ENCODE data around the gene SH3PXD2A.
"Not testable (repeated sequence)": the region's sequence is repeated elsewhere in the genome, so short reads cannot be mapped to it uniquely, and the experiment has no call there.

Gene SH3PXD2A

DNA sequence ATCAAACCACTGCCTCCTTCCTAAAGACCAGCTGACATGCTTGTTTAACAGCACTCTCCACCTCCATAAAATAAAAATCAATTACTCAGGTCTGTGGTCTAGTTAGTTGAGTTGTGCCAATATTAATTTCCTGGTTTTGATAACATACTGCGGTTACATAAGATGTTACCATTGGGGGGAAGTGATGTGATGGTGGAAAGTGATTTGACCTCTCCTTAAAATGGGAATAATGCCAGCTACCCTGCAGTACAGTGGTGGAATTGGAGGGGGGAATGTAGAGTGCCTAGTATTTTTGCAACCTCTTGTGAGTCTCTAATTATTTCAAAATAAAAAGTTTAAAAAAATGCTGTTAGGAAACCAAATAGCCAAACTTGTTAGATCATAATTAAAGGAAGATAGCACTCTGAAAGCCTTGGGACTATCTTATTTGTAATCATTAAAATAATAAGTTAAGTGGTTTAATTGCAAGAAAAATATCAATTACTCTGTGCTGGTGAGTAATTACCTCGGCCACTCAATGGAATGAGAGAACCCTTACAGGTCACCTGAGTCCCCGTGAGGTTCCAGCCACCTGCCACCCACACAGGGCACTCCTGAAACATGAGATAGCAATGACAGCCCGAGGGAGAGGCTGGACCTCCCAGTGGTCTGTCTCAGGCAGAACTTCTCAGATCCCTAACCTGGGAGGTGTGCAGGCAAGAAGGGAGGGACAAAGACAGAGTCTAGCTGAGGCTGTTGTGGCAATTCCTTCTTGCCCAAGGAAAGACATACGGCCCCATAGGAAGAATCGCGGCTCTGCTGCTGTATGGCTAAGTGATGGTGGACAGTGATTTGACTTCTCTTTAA, 94.1 kb downstream of the SH3PXD2A start (continued):
- TF ChIP-seq KLF8 (tag by site-specific recombination; IDR thresholded peaks at IDR 0.05) (0 out of 2 replicates have a peak, but pooled peaks have one; percentile 28), ZNF366 (tag by site-specific recombination; conservative IDR thresholded peaks at IDR 0.05) (peak; percentile 77), REPIN1 (tag by site-specific recombination; IDR thresholded peaks at IDR 0.05; ENCODE audit: low read depth) (no peak), ZNF747 (tag by site-specific recombination; IDR thresholded peaks at IDR 0.05) (no peak), ZEB2 (tag by site-specific recombination; IDR thresholded peaks at IDR 0.05) (0 out of 2 replicates have a peak, but pooled peaks have one; percentile 24), ZNF785 (tag by site-specific recombination; IDR thresholded peaks at IDR 0.05) (no peak), ZNF664 (tag by site-specific recombination; IDR thresholded peaks at IDR 0.05) (0 out of 2 replicates have a peak, but pooled peaks have one; percentile 20), ZNF501 (tag by site-specific recombination; IDR thresholded peaks at IDR 0.05) (0 out of 2 replicates have a peak, but pooled peaks have one; percentile 22), KLF10 (tag by site-specific recombination; IDR thresholded peaks at IDR 0.05) (peak; percentile 63; the same call in 1 of the 2 replicates), ZNF585B (tag by site-specific recombination; IDR thresholded peaks at IDR 0.05) (no peak)
- TF ChIP-seq, protein P1, sequence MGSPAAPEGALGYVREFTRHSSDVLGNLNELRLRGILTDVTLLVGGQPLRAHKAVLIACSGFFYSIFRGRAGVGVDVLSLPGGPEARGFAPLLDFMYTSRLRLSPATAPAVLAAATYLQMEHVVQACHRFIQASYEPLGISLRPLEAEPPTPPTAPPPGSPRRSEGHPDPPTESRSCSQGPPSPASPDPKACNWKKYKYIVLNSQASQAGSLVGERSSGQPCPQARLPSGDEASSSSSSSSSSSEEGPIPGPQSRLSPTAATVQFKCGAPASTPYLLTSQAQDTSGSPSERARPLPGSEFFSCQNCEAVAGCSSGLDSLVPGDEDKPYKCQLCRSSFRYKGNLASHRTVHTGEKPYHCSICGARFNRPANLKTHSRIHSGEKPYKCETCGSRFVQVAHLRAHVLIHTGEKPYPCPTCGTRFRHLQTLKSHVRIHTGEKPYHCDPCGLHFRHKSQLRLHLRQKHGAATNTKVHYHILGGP (tag by site-specific recombination; IDR thresholded peaks at IDR 0.05), result 0 out of 2 replicates have a peak, but pooled peaks have one; percentile 6
- TF ChIP-seq, protein P2, sequence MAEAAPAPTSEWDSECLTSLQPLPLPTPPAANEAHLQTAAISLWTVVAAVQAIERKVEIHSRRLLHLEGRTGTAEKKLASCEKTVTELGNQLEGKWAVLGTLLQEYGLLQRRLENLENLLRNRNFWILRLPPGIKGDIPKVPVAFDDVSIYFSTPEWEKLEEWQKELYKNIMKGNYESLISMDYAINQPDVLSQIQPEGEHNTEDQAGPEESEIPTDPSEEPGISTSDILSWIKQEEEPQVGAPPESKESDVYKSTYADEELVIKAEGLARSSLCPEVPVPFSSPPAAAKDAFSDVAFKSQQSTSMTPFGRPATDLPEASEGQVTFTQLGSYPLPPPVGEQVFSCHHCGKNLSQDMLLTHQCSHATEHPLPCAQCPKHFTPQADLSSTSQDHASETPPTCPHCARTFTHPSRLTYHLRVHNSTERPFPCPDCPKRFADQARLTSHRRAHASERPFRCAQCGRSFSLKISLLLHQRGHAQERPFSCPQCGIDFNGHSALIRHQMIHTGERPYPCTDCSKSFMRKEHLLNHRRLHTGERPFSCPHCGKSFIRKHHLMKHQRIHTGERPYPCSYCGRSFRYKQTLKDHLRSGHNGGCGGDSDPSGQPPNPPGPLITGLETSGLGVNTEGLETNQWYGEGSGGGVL (tag by site-specific recombination; IDR thresholded peaks at IDR 0.05), result peak; percentile 89
- TF ChIP-seq, protein P3, sequence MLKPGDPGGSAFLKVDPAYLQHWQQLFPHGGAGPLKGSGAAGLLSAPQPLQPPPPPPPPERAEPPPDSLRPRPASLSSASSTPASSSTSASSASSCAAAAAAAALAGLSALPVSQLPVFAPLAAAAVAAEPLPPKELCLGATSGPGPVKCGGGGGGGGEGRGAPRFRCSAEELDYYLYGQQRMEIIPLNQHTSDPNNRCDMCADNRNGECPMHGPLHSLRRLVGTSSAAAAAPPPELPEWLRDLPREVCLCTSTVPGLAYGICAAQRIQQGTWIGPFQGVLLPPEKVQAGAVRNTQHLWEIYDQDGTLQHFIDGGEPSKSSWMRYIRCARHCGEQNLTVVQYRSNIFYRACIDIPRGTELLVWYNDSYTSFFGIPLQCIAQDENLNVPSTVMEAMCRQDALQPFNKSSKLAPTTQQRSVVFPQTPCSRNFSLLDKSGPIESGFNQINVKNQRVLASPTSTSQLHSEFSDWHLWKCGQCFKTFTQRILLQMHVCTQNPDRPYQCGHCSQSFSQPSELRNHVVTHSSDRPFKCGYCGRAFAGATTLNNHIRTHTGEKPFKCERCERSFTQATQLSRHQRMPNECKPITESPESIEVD (tag by site-specific recombination; IDR thresholded peaks at IDR 0.05), result peak; percentile 68
- TF ChIP-seq, protein P4, sequence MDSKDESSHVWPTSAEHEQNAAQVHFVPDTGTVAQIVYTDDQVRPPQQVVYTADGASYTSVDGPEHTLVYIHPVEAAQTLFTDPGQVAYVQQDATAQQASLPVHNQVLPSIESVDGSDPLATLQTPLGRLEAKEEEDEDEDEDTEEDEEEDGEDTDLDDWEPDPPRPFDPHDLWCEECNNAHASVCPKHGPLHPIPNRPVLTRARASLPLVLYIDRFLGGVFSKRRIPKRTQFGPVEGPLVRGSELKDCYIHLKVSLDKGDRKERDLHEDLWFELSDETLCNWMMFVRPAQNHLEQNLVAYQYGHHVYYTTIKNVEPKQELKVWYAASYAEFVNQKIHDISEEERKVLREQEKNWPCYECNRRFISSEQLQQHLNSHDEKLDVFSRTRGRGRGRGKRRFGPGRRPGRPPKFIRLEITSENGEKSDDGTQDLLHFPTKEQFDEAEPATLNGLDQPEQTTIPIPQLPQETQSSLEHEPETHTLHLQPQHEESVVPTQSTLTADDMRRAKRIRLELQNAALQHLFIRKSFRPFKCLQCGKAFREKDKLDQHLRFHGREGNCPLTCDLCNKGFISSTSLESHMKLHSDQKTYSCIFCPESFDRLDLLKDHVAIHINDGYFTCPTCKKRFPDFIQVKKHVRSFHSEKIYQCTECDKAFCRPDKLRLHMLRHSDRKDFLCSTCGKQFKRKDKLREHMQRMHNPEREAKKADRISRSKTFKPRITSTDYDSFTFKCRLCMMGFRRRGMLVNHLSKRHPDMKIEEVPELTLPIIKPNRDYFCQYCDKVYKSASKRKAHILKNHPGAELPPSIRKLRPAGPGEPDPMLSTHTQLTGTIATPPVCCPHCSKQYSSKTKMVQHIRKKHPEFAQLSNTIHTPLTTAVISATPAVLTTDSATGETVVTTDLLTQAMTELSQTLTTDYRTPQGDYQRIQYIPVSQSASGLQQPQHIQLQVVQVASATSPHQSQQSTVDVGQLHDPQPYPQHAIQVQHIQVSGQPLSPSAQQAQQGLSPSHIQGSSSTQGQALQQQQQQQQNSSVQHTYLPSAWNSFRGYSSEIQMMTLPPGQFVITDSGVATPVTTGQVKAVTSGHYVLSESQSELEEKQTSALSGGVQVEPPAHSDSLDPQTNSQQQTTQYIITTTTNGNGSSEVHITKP (tag by site-specific recombination; IDR thresholded peaks at IDR 0.05), result peak; percentile 73
- TF ChIP-seq, protein P5, sequence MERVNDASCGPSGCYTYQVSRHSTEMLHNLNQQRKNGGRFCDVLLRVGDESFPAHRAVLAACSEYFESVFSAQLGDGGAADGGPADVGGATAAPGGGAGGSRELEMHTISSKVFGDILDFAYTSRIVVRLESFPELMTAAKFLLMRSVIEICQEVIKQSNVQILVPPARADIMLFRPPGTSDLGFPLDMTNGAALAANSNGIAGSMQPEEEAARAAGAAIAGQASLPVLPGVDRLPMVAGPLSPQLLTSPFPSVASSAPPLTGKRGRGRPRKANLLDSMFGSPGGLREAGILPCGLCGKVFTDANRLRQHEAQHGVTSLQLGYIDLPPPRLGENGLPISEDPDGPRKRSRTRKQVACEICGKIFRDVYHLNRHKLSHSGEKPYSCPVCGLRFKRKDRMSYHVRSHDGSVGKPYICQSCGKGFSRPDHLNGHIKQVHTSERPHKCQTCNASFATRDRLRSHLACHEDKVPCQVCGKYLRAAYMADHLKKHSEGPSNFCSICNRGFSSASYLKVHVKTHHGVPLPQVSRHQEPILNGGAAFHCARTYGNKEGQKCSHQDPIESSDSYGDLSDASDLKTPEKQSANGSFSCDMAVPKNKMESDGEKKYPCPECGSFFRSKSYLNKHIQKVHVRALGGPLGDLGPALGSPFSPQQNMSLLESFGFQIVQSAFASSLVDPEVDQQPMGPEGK (tag by site-specific recombination; IDR thresholded peaks at IDR 0.05), result peak; percentile 55

DNA sequence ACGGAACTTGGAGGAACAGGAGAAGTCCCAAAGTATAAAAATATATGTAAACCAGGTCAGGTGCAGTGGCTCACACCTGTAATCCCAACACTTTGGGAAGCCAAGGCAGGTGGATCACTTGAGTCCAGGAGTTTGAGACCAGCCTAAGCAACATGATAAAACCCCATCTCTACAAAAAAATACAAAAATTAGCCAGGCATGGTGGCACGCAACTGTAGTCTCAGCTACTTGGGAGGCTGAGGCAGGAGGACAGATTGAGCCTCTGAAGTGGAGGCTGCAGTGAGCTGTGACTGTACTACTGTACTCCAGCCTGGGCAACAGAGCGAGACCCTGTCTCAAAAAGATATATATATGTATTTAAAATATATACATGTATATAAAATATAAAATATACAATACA, 95.1 kb downstream of the SH3PXD2A start:
- H3K36me3 ChIP-seq (ENCODE audit: control insufficient read depth in 2 of 2, insufficient read depth in 1 of 2, low read length in 2 of 2); H3K27ac ChIP-seq (ENCODE audit: extremely low read depth, low read depth, low read length); POLR2A ChIA-PET; H3K4me3 ChIP-seq (ENCODE audit: low read depth, low read length); H3K9me3 ChIP-seq (ENCODE audit: control insufficient read depth, insufficient read depth, low read depth, low read length): not testable (repeated sequence)
- CTCF ChIA-PET, result interaction anchor here (1.1 to 1.8 kb wide), 2 partner anchors 48 to 125 kb away, joined by 5 read pairs; no protein-coding TSS in a partner anchor
- peaks cover 18% of the 10 kb centered on the region for H3K4me1 ChIP-seq (ENCODE audit: control insufficient read depth, insufficient read depth, low read length)
